Activated T-helper 17 cell treated with anti-CD3 and anti-CD28 coated beads, Interleukin-2, amount 50 U/mL, for 72 hours (primary cell): ENCODE results near the gene PTPN2. TPM values are rescaled to one million over a fixed set of nuclear protein-coding genes. Genes with fewer than 3 reads are reported as not detected.

Source experiments
- ATAC-seq: fragments of 150-1000 bp; cut with Tn5 transposase; replicated peaks from 2 replicates; pipeline ENCODE4 v1.10.0; 2021; ENCODE audit warnings: mild to moderate bottlenecking, moderate library complexity
- H3K27ac Mint-ChIP-seq: one replicate; pipeline ENCODE4 v1.8.0; 2022; ENCODE audit warnings: mixed read lengths
- H3K27me3 Mint-ChIP-seq: one replicate; pipeline ENCODE4 v1.8.0; 2022; ENCODE audit warnings: mixed read lengths
- H3K36me3 Mint-ChIP-seq: one replicate; pipeline ENCODE4 v1.8.0; 2022; ENCODE audit warnings: low read depth, mild to moderate bottlenecking, mixed read lengths
- H3K4me1 Mint-ChIP-seq: one replicate; pipeline ENCODE4 v1.8.0; 2022; ENCODE audit warnings: mixed read lengths
- H3K4me3 Mint-ChIP-seq: one replicate; pipeline ENCODE4 v1.8.0; 2022; ENCODE audit warnings: mild to moderate bottlenecking, mixed read lengths
- H3K9me3 Mint-ChIP-seq: one replicate; pipeline ENCODE4 v1.8.0; 2022; ENCODE audit warnings: mixed read lengths
- total RNA-seq, 2 donors: library from RNA; stranded (reverse); gene quantifications; one replicate each; pipeline ENCODE4 v1.2.3, GENCODE V29; 2022

Gene PTPN2
- total RNA-seq, 2 donors from 2014 or later = 72.1 to 78.7 TPM

DNA sequence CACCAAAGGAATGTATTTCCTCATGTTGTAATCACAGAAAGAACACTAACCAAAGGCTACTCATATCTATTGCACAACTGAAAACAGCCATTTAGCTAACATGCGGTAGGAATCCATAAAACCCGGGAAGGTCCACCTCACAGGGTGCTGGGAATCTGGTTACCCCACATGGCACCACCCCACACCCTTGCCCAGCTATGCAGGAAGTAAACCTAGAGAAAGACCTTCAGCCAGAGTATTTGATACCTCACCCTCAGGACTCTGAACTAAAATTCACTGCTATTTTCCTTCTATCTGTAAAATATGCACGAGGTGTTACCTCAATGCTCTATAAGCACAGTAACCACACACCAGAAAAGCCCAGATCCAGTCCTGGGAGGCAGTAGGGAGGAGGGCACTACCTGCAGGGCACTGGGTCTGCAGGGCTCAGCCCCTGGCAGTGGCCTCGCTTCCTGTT, 45.8 kb downstream of the PTPN2 start:
- ATAC-seq = no peak
- Mint-ChIP-seq H3K4me1 (peaks cover 52% of the 10 kb centered on the region), H3K27me3 (no peaks in the 10 kb centered on the region), H3K27ac (peak overlapping the region; percentile 95), H3K9me3 (no peaks in the 10 kb centered on the region), H3K4me3 (peak overlapping the region; percentile 71), H3K36me3 (peaks cover 69% of the 10 kb centered on the region)

GRCh38 chr18:12837747-12838146, 46.3 kb downstream of the PTPN2 start:
- H3K27ac Mint-ChIP-seq = peak overlapping the region; percentile 95
- peaks cover 73% of the 10 kb centered on the region for H3K36me3 Mint-ChIP-seq
- no peak for ATAC-seq
- H3K4me1 Mint-ChIP-seq = peaks cover 52% of the 10 kb centered on the region
- no peaks in the 10 kb centered on the region for H3K9me3 Mint-ChIP-seq
- H3K4me3 Mint-ChIP-seq = peak overlapping the region; percentile 71
- H3K27me3 Mint-ChIP-seq = no peaks in the 10 kb centered on the region

- no peak for ATAC-seq
- Mint-ChIP-seq H3K27ac (peak overlapping the region; percentile 62), H3K4me3 (peak overlapping the region; percentile 46), H3K9me3 (no peaks in the 10 kb centered on the region), H3K36me3 (peaks cover 72% of the 10 kb centered on the region), H3K27me3 (no peaks in the 10 kb centered on the region), H3K4me1 (peaks cover 46% of the 10 kb centered on the region)
These were observed 47.5 kb downstream of the PTPN2 start for GRCh38 chr18:12836551-12836950.

DNA sequence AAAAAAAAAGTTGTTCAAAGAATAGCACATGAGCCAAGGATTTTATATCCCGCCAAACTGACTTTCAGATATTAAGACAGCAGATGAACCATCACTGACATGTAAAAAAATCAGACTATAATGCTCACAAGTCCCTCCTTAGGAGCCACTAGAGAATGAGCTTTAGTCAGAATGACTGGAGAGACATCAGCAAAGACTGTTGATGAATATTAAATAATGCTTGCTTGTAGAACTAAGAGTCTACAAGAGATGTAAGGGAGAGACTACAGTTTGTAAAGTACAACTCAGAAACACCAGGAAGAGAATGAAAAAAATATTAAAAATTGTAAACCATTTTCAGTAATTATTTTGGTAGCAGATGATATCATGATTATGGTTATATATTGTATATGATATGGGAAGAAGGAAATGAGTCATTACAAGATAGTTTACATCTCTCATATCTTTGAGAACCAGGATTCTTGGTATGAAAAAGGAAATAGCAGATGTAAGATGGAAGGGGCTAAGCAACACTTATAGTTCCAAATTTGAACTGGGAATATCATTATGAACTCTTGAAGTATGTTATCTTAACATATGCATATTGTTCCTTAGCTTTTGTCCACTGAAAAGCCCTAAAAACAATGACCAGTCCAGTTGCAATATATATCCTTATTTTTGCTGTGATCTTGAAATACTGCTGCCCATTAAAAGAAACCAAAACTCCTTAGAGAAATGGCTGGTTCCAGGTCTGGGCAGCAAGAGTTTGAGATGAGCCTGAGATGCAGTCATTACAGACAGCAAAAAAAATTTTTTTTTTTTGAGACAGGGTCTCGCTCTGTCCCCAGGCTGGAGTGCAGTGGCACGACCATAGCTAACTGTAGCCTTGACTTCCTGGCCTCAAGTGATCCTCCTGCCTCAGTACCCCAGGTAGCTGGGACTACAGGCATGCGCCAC, 55.7 kb downstream of the PTPN2 start:
- Mint-ChIP-seq H3K4me3 (peak overlapping the region; percentile 40), H3K27ac (peak overlapping the region; percentile 42), H3K9me3 (peaks cover 3% of the 10 kb centered on the region), H3K4me1 (peaks cover 31% of the 10 kb centered on the region), H3K27me3 (no peaks in the 10 kb centered on the region), H3K36me3 (peaks cover 91% of the 10 kb centered on the region)
- peak; percentile 82 for ATAC-seq

DNA sequence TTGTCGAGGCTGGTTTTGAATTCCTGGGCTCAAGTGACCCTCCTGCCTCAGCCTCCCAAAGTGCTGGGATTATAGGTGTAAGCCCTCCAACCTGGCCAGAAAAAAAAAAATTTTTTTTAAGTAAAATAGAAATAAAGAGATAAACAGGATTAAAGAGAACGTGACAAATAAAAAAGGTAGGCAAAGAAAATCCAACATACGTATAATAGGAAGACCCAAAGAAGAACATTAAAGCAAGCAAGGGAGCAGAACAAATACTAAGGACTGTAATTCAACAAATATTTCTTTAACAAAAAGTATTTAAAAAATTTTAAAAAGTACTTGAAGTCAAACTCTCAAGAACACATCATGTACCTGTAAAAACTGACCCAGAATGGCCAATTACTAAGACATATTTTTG, 56.4 kb downstream of the PTPN2 start:
- no peaks in the 10 kb centered on the region for H3K27me3 Mint-ChIP-seq
- peaks cover 91% of the 10 kb centered on the region for H3K36me3 Mint-ChIP-seq
- no peak for ATAC-seq
- H3K4me1 Mint-ChIP-seq = peaks cover 26% of the 10 kb centered on the region
- H3K27ac Mint-ChIP-seq = peak overlapping the region; percentile 42
- H3K9me3 Mint-ChIP-seq = peaks cover 3% of the 10 kb centered on the region
- no peak overlapping the region for H3K4me3 Mint-ChIP-seq

DNA sequence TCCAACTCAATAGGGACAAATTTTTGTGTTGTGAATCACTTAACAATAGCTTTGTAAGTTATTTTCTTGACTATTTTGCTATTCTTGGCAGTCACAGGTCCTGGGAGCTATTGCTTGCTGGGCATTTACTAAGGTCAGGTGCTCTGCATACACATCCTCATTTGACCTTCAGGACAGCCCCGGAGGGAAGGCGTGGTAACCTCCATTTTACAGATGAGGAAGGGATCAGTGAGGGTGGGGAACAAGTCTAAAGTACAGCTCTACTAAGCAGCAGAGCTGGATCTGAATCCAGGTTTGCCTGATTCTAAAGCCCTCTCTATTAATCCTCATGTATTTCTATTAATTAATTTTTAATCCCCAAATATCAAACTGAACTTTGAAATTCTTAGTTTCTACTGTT, 58.8 kb downstream of the PTPN2 start:
- Mint-ChIP-seq H3K4me1 (peaks cover 15% of the 10 kb centered on the region), H3K27me3 (no peaks in the 10 kb centered on the region), H3K4me3 (no peak overlapping the region), H3K27ac (no peak overlapping the region), H3K36me3 (peaks cover 91% of the 10 kb centered on the region), H3K9me3 (peaks cover 3% of the 10 kb centered on the region)
- no peak for ATAC-seq

DNA sequence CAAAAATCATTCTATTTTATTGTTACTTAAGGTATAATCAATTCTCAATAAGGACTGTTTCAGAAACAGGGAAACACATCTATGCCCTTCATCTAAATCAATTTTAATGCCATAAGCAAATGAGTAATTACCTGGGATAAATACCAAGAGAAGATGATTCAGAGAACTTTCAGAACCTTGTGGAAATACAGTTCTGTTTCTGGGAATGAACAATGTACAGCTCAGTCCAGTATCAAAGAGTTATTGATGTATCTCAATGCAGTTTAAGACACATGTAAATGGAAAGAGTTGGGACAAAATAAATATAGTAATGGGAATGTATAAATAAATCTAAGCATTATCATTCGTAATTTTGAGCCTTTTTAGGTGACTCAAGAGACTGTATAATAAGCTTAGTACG, 60.1 kb downstream of the PTPN2 start:
- Mint-ChIP-seq H3K36me3 (peaks cover 91% of the 10 kb centered on the region), H3K4me1 (peaks cover 20% of the 10 kb centered on the region), H3K27me3 (no peaks in the 10 kb centered on the region), H3K27ac (peak overlapping the region; percentile 8), H3K4me3 (no peak overlapping the region), H3K9me3 (peaks cover 3% of the 10 kb centered on the region)
- peak; percentile 65 for ATAC-seq

DNA sequence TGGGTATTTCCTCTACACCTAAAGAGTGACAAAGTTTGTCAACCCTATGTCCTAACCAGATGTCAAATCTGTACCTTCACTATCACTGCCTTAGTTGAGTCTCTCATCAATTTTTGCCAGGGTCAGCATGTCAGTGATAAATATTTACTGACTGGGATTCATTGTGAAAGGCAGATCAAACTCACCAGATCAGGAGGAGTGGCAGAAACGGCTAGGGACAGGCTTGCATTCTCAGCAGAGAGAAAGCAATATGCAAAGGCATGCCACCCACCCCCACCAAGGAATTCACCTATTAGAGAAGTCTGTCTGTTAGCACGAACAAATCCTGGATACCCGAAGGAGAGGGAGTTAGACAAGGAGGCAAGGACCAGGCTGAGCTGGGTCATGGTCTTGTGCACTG, 62.6 kb downstream of the PTPN2 start:
- Mint-ChIP-seq H3K4me1 (peaks cover 12% of the 10 kb centered on the region), H3K27ac (no peak overlapping the region), H3K36me3 (peaks cover 98% of the 10 kb centered on the region), H3K27me3 (no peaks in the 10 kb centered on the region), H3K4me3 (no peak overlapping the region), H3K9me3 (no peaks in the 10 kb centered on the region)
- no peak for ATAC-seq

- ATAC-seq = no peak
- peak overlapping the region; percentile 66 for H3K27ac Mint-ChIP-seq
- no peaks in the 10 kb centered on the region for H3K9me3 Mint-ChIP-seq
- H3K27me3 Mint-ChIP-seq = no peaks in the 10 kb centered on the region
- peaks cover 98% of the 10 kb centered on the region for H3K36me3 Mint-ChIP-seq
- H3K4me1 Mint-ChIP-seq = peaks cover 12% of the 10 kb centered on the region
- no peak overlapping the region for H3K4me3 Mint-ChIP-seq
These were observed 63.5 kb downstream of the PTPN2 start for GRCh38 chr18:12820506-12820905.

DNA sequence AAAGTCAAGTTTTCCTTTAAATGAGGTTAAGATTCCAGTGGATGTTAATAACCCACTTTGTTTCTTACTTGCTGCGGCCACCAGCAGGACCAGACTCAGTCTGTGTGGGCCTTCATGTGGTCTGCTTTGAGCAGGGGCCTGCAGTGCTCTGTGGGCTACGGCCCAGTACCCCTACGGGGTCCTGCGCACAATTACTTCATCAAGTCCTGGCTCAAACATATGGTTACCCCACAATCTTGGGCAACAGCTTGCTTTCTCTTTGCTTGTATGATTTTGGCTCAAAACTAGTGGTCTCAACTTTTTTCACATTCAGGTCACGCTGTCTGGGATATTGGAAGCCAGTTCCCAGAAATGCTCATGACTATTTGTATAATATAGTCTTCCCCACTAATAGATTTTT, 64.2 kb downstream of the PTPN2 start:
- Mint-ChIP-seq H3K27ac (peak overlapping the region; percentile 66), H3K36me3 (peaks cover 94% of the 10 kb centered on the region)

GRCh38 chr18:12819322-12819721, 64.7 kb downstream of the PTPN2 start:
- Mint-ChIP-seq H3K36me3 (peaks cover 94% of the 10 kb centered on the region), H3K9me3 (no peaks in the 10 kb centered on the region), H3K4me3 (no peak overlapping the region), H3K27me3 (no peaks in the 10 kb centered on the region), H3K27ac (peak overlapping the region; percentile 66), H3K4me1 (peaks cover 12% of the 10 kb centered on the region)
- peak; percentile 95 for ATAC-seq

More for the DNA sequence above, 64.2 kb downstream of the PTPN2 start:
- Mint-ChIP-seq H3K4me1 (peaks cover 12% of the 10 kb centered on the region), H3K9me3 (no peaks in the 10 kb centered on the region), H3K4me3 (no peak overlapping the region), H3K27me3 (no peaks in the 10 kb centered on the region)
- no peak for ATAC-seq

- H3K27ac Mint-ChIP-seq = no peak overlapping the region
- peaks cover 94% of the 10 kb centered on the region for H3K36me3 Mint-ChIP-seq
- no peaks in the 10 kb centered on the region for H3K9me3 Mint-ChIP-seq
- no peaks in the 10 kb centered on the region for H3K27me3 Mint-ChIP-seq
- H3K4me3 Mint-ChIP-seq = no peak overlapping the region
- ATAC-seq = no peak
- peaks cover 5% of the 10 kb centered on the region for H3K4me1 Mint-ChIP-seq
These were observed 65.8 kb downstream of the PTPN2 start for GRCh38 chr18:12818243-12818642.

DNA sequence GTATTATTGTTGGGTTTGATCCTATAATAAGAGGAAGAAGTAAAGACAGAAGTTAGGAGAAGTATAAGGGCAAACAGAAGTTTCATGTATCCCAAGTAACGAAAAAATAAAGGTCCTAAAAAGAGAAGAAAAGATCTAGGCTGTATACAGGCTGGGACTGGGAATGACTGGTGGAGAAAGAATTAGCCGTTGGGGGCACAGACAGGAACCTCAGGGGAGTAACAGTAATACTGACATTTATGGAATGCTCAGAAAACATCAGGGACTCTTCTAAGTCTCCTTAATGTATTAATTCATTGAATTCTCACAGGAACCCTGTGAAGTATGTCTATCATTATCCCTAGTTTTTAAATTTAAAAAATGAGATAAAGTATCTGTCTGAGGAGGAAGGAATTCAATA, 67.6 kb downstream of the PTPN2 start:
- peak overlapping the region; percentile 2 for H3K27ac Mint-ChIP-seq
- H3K27me3 Mint-ChIP-seq = no peaks in the 10 kb centered on the region
- H3K4me1 Mint-ChIP-seq = peaks cover 5% of the 10 kb centered on the region
- no peaks in the 10 kb centered on the region for H3K9me3 Mint-ChIP-seq
- H3K36me3 Mint-ChIP-seq = peaks cover 92% of the 10 kb centered on the region
- no peak overlapping the region for H3K4me3 Mint-ChIP-seq
- ATAC-seq = no peak

GRCh38 chr18:12811191-12811950, 72.7 kb downstream of the PTPN2 start:
- peaks cover 93% of the 10 kb centered on the region for H3K36me3 Mint-ChIP-seq
- H3K4me1 Mint-ChIP-seq = no peaks in the 10 kb centered on the region
- peak; percentile 97 for ATAC-seq
- no peaks in the 10 kb centered on the region for H3K9me3 Mint-ChIP-seq
- H3K27ac Mint-ChIP-seq = peak overlapping the region; percentile 37
- no peaks in the 10 kb centered on the region for H3K27me3 Mint-ChIP-seq
- no peak overlapping the region for H3K4me3 Mint-ChIP-seq
